ENCODE results near the gene CMSS1. TPM values are rescaled to one million over a fixed set of nuclear protein-coding genes. Genes with fewer than 3 reads are reported as not detected.

CMSS1 gene
- total RNA-seq, 4 donors from 2014 or later: 1.8 to 41.2 (median 17.0) TPM

DNA sequence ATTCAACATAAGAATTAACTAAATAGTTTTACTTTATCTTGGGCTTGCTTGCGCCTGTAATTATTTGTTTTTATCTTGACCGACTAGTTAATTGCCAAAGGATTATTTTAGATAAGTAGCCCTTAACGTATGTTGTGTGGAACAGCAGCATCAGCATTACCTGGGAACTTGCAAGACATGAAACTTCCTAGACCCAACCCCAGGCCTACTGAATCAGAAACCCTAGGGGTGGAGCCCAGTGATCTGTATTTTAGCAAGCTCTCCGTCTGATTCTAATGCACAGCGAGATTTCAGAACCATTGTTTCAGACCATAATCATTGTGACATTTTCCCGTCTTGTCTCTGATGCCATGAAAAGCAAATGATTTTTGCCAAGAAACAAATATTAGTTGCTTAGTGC, 265.5 kb downstream of the CMSS1 start:
- Histone ChIP-seq H3K9me3 (no peaks in the 10 kb centered on the region), H3K4me3 (no peak overlapping the region), H3K27me3 (no peaks in the 10 kb centered on the region), H3K4me1 (no peaks in the 10 kb centered on the region), H3K27ac (no peak overlapping the region), H3K36me3 (no peaks in the 10 kb centered on the region)
- no peak for DNase-seq
- TF ChIP-seq CTCF (IDR thresholded peaks at IDR 0.05): no peak
- TF ChIP-seq POLR2A (IDR thresholded peaks at IDR 0.05): no peak
- intact Hi-C loops (cut with DNase I; ENCODE audit: low total_unique reads): no loop called here

DNA sequence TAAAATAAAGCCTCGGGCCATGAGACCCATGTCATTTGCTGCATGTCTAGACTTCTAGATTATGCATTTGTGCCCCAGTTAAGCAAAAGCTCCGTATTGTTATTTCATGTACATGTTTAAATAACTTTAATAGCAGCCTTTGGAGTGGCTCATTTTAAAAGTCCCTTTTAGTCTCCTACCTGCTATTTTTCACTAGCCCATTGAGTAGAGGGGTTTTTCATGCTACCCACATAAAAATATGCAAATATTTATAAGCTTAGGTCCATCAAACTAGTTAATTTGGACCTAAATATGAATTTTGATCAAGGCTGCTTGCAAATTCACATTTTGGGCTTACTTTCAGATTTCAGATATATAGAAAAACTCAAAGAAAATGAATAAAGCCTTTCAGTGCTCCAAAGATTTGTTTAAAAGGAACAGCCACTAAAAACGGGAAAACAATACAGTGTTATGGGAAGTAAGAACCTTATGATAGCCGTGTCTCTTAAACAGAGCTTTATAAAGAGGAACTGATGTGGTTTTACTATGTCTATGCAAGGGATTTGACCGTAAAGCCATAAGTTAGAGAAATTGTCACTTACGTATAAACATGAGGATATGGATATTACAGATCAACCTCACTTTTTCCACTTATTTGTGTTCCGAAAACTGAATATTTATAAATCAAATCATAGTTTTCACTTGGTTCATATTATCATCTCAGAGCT, 266.6 kb downstream of the CMSS1 start:
- Histone ChIP-seq H3K4me3 (no peak overlapping the region), H3K9me3 (no peaks in the 10 kb centered on the region), H3K4me1 (no peaks in the 10 kb centered on the region), H3K27me3 (no peaks in the 10 kb centered on the region), H3K36me3 (no peaks in the 10 kb centered on the region), H3K27ac (no peak overlapping the region)
- TF ChIP-seq POLR2A (IDR thresholded peaks at IDR 0.05): no peak
- TF ChIP-seq CTCF (IDR thresholded peaks at IDR 0.05): no peak
- intact Hi-C loops (cut with DNase I; ENCODE audit: low total_unique reads): no loop called here
- DNase-seq: no peak

DNA sequence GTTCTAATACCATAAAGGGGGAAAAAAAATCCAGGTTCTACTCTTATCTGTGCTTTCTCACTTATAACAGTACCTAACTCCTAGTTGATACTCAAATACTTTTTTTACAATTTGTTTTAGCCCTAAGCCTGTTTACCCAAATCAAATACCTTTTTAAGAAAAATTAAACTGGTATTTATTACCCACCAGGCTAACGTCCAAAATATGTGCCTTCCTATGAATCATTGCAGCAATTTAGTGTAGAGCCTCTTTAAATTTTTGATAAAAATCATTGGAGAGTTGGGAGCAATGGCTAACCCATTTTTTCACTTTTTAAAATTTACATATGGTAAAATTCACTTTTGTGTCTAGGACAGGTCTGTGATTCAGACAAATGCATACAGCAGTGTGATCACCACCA, 268.7 kb downstream of the CMSS1 start:
- no peaks in the 10 kb centered on the region for H3K9me3 ChIP-seq
- TF ChIP-seq POLR2A (IDR thresholded peaks at IDR 0.05): no peak
- intact Hi-C loops (cut with DNase I; ENCODE audit: low total_unique reads): no loop called here
- no peaks in the 10 kb centered on the region for H3K36me3 ChIP-seq
- DNase-seq: no peak
- no peaks in the 10 kb centered on the region for H3K27me3 ChIP-seq
- H3K4me3 ChIP-seq: no peak overlapping the region
- H3K27ac ChIP-seq: peak overlapping the region; percentile 16 to 39
- H3K4me1 ChIP-seq: peaks cover 0 to 5% of the 10 kb centered on the region in 2 donors

GRCh38 chr3:100087198-100087597, 269.5 kb downstream of the CMSS1 start:
- no peak overlapping the region for H3K4me3 ChIP-seq
- no peak for DNase-seq
- H3K36me3 ChIP-seq: no peaks in the 10 kb centered on the region
- TF ChIP-seq CTCF (IDR thresholded peaks at IDR 0.05) (no peak), POLR2A (IDR thresholded peaks at IDR 0.05) (no peak)
- H3K27ac ChIP-seq: peak overlapping the region; percentile 16 to 39
- H3K27me3 ChIP-seq: no peaks in the 10 kb centered on the region
- intact Hi-C loops (cut with DNase I; ENCODE audit: low total_unique reads): no loop called here
- H3K4me1 ChIP-seq: peaks cover 0 to 5% of the 10 kb centered on the region in 2 donors
- no peaks in the 10 kb centered on the region for H3K9me3 ChIP-seq

- Histone ChIP-seq H3K36me3 (no peaks in the 10 kb centered on the region), H3K4me1 (peaks cover 0 to 5% of the 10 kb centered on the region in 2 donors), H3K27ac (no peak overlapping the region), H3K4me3 (no peak overlapping the region), H3K9me3 (no peaks in the 10 kb centered on the region), H3K27me3 (no peaks in the 10 kb centered on the region)
- intact Hi-C loops (cut with DNase I; ENCODE audit: low total_unique reads): no loop called here
- no peak for DNase-seq
- TF ChIP-seq CTCF (IDR thresholded peaks at IDR 0.05): no peak
- TF ChIP-seq POLR2A (IDR thresholded peaks at IDR 0.05): no peak
These were observed 271.2 kb downstream of the CMSS1 start for GRCh38 chr3:100088735-100089368.

All from uterus (tissue), 4 donors.